Thoracic aorta endothelial cell (primary cell): ENCODE data around the gene OSBPL8. TPM values are rescaled to one million over a fixed set of nuclear protein-coding genes. Genes with fewer than 3 reads are reported as not detected.

ENCODE experiments used
- small RNA-seq: library from RNA; depleted of rRNA; stranded (forward); fragments of <200 nt; gene quantifications from one replicate; pipeline ENCODE3, GENCODE V24; 2012
- total RNA-seq: library from RNA; depleted of rRNA; stranded (reverse); fragments of >200 nt; gene quantifications from 2 replicates; pipeline ENCODE4 v1.2.3, GENCODE V29; 2012

Gene OSBPL8
- 81.4 and 87.7 TPM in 2 replicates for total RNA-seq

GRCh38 chr12:76559400-76560085, at the start of gene OSBPL8:
OSBPL8 (minus strand) TSS chr12:76559771; CDS start chr12:76487551, 72,220 bp downstream.

GRCh38 chr12:76348079-76348901, 211.3 kb downstream of the OSBPL8 start, which contains the start of gene BBS10:
BBS10 (minus strand) TSS chr12:76348415; CDS start chr12:76348358, 57 bp downstream.

Small RNA genes lying within 50 kb of the gene (small RNA-seq; reads per million reads assigned to genes)
- not detected for gene RN7SKP172

Other genes starting within 250 kb of the OSBPL8 start
- 15.0 and 18.5 TPM in 2 replicates for gene BBS10, start 211.4 kb downstream of the OSBPL8 start, total RNA-seq
- gene ZDHHC17, start 204.3 kb upstream of the OSBPL8 start, total RNA-seq = 39.3 and 45.7 TPM in 2 replicates